ENCODE results near the gene MX2. TPM values are rescaled to one million over a fixed set of nuclear protein-coding genes. Genes with fewer than 3 reads are reported as not detected.

MX2 gene
- total and polyA plus RNA-seq, 2 of the 8 experiments (the other 6 are each of a cell fraction or from before 2014, with no cell fraction given), result 3.1 to 8.9 TPM

DNA sequence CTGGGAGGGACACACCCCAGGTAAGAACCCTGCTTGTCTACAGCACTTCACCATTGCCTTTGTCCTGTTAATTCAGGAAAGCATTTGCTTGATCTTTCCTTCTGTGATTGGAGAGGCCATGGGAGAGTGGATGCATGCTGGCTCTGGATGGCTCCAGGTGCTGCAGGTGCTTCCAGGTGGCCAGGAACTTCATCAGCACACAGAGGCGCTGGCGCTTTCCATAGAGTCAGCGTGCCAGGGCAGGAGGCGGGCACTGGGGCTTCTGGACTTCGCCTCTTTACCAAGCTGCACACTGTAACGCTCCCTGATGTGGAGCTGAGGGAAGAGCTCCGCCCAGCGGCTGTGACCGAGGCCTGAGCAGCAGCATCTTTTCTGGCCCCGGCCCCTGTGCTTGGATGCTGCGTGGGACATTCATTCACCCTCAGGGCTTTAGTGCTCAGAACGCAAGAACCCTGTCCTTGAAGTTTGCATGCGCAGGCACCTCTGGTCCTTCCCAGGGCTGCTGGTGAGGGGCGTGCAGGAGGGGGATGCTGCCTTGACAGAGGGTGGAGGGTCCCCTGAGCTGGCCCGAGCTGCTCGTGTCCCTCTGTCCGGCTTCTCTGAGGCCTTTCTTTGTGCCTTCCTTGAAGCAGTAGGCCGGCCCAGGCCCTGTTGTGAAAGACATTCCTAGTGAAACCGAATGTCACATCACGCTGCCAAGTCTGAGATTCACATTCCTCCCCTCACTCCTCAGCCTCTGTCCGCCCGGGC lies 1.6 kb upstream of the MX2 start:
- Histone ChIP-seq H3K4ac (replicated peaks; ENCODE audit: insufficient read length, low read depth, low read length) (no peak overlapping the region), H3K18ac (ENCODE audit: extremely low read depth, low read length) (no peak overlapping the region), H3K23ac (ENCODE audit: insufficient read length) (no peak overlapping the region), H3K4me1 (replicated peaks in 1 of 4; ENCODE audit: control insufficient read depth in 3 of 4, insufficient read depth in 4 of 4, low read length in 3 of 4) (peaks cover 0 to 6% (median 4%) of the 10 kb centered on the region in 4 experiments; a peak in 4 of 7 replicates), H4K5ac (ENCODE audit: insufficient read length, low read depth, low read length) (no peak overlapping the region), H4K8ac (ENCODE audit: extremely low read depth, insufficient read depth, low read length) (peak overlapping the region; percentile 72), H2BK5ac (ENCODE audit: low read depth, low read length) (no peak overlapping the region), H3K56ac (replicated peaks; ENCODE audit: insufficient read length, low read depth, low read length) (no peak overlapping the region), H3K27ac (ENCODE audit: low read depth, low read length) (no peak overlapping the region), H2BK20ac (ENCODE audit: low read length) (no peak overlapping the region), H3K4me2 (ENCODE audit: insufficient read depth in 1 of 2, low read depth in 2 of 2, low read length in 2 of 2) (no peak overlapping the region), H2BK120ac (replicated peaks; ENCODE audit: low read depth, low read length) (no peak overlapping the region), H4K20me1 (replicated peaks in 1 of 2; ENCODE audit: control insufficient read depth in 1 of 2, insufficient read depth in 2 of 2, low read length in 2 of 2) (no peaks in the 10 kb centered on the region), H2AK5ac (ENCODE audit: low read depth, low read length) (no peak overlapping the region), H3K9me3 (ENCODE audit: insufficient read depth in 2 of 2, low read depth in 1 of 2, low read length in 1 of 2) (no peaks in the 10 kb centered on the region), H3K79me1 (ENCODE audit: low read depth, low read length) (no peaks in the 10 kb centered on the region), H3K27me3 (replicated peaks in 1 of 4; ENCODE audit: control insufficient read depth in 3 of 4, extremely low read depth in 1 of 4, insufficient read depth in 3 of 4, low read length in 3 of 4) (no peaks in the 10 kb centered on the region; a peak in 2 of 7 replicates), H4K91ac (replicated peaks; ENCODE audit: insufficient read length, low read length) (no peak overlapping the region), H3K23me2 (ENCODE audit: low read depth, low read length) (no peaks in the 10 kb centered on the region; the same call in 1 of the 2 replicates), H3K79me2 (ENCODE audit: control insufficient read depth in 1 of 2, insufficient read depth in 2 of 2, low read length in 2 of 2) (no peaks in the 10 kb centered on the region), H2BK12ac (ENCODE audit: low read depth, low read length) (no peak overlapping the region), H2BK15ac (ENCODE audit: low read length) (peak overlapping the region; percentile 31; the same call in 1 of the 2 replicates), H3K36me3 (ENCODE audit: control insufficient read depth in 2 of 4, insufficient read depth in 4 of 4, low read length in 3 of 4) (no peaks in the 10 kb centered on the region), H3K14ac (ENCODE audit: insufficient read length) (no peak overlapping the region), H2AFZ (ENCODE audit: low read length) (0 out of 2 replicates have a peak overlapping the region, but pooled peaks have one; percentile 40), H3K4me3 (ENCODE audit: extremely low read depth in 1 of 4, insufficient read depth in 2 of 4, low read depth in 3 of 4, low read length in 4 of 4) (no peak overlapping the region), H3K9ac (replicated peaks in 1 of 4; ENCODE audit: extremely low read depth in 1 of 4, low read depth in 3 of 4, low read length in 3 of 4) (no peak overlapping the region)
- no peak for FAIRE-seq
- DNase-seq (ENCODE audit: low read depth in 1 of 2, low spot score in 2 of 2), result no peak
- CTCF ChIA-PET (ENCODE audit: partially characterized antibody), result interaction anchor here (0.8 to 9.6 kb wide), 13 partner anchors 10 to 252 kb away, joined by 3 to 72 read pairs (median 4); no protein-coding TSS in a partner anchor
- 81% methylated on average over 22 of the region's 22 CpGs; no CpG with 5 or more reads in 1 of the 2 experiments for WGBS, 2 experiments (ENCODE audit: extremely low coverage in 1 of 2, insufficient coverage in 1 of 2, insufficient read length in 1 of 2, insufficient replicate concordance in 2 of 2, low coverage in 1 of 2, low lambda C conversion rate in 2 of 2, missing lambda C conversion rate in 1 of 2)
- POLR2A ChIA-PET (ENCODE audit: partially characterized antibody), result interaction anchor here (1.8 kb wide), 1 partner anchor 9 kb away, joined by 6 read pairs; no protein-coding TSS in a partner anchor
- peak; percentile 40 to 55; a peak in 3 of 4 replicates for TF ChIP-seq RAD21 (IDR thresholded peaks at IDR 0.05 in 1 of 2, conservative IDR thresholded peaks at IDR 0.05 in 1 of 2; ENCODE audit: low read depth in 2 of 2, low read length in 2 of 2)
- no peak for TF ChIP-seq CEBPB (IDR thresholded peaks at IDR 0.05; ENCODE audit: low read depth, low read length)
- TF ChIP-seq FOSL1 (IDR thresholded peaks at IDR 0.05; ENCODE audit: insufficient read depth, low read depth, low read length), result no peak
- TF ChIP-seq, protein P1, sequence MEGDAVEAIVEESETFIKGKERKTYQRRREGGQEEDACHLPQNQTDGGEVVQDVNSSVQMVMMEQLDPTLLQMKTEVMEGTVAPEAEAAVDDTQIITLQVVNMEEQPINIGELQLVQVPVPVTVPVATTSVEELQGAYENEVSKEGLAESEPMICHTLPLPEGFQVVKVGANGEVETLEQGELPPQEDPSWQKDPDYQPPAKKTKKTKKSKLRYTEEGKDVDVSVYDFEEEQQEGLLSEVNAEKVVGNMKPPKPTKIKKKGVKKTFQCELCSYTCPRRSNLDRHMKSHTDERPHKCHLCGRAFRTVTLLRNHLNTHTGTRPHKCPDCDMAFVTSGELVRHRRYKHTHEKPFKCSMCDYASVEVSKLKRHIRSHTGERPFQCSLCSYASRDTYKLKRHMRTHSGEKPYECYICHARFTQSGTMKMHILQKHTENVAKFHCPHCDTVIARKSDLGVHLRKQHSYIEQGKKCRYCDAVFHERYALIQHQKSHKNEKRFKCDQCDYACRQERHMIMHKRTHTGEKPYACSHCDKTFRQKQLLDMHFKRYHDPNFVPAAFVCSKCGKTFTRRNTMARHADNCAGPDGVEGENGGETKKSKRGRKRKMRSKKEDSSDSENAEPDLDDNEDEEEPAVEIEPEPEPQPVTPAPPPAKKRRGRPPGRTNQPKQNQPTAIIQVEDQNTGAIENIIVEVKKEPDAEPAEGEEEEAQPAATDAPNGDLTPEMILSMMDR (IDR thresholded peaks at IDR 0.05; ENCODE audit: control extremely low read depth in 1 of 3, insufficient read depth in 1 of 3, low read depth in 1 of 3, low read length in 3 of 3), result peak; percentile 33 to 37 (median 35); a peak in 3 of 4 replicates
- TF ChIP-seq ZNF274 (IDR thresholded peaks at IDR 0.05; ENCODE audit: borderline replicate concordance, extremely low read depth, low read length), result no peak
- TF ChIP-seq CREB1 (IDR thresholded peaks at IDR 0.05), result no peak
- peak; percentile 78; the same call in 1 of the 2 replicates for TF ChIP-seq TCF12 (IDR thresholded peaks at IDR 0.05; ENCODE audit: low read depth, low read length)
- TF ChIP-seq BRCA1 (IDR thresholded peaks at IDR 0.05; ENCODE audit: low read depth, low read length), result no peak
- TF ChIP-seq NANOG (IDR thresholded peaks at IDR 0.05; ENCODE audit: insufficient read depth, low read depth, low read length, poor library complexity, severe bottlenecking), result peak; percentile 30
